GM10847 (cell line): ENCODE data around the gene DENND1A.

ENCODE experiments used
- POLR2A ChIP-seq: IDR thresholded peaks from 2 replicates; pipeline ENCODE4 v1.6.1; 2011; ENCODE audit not compliant: insufficient read length; ENCODE audit errors: extremely low read depth

DENND1A gene

GRCh38 chr9:123893831-123894460 is 36.0 kb downstream of the DENND1A start:
- no peak for TF ChIP-seq POLR2A

GRCh38 chr9:123893115-123893514 is 36.8 kb downstream of the DENND1A start:
- TF ChIP-seq POLR2A = no peak

GRCh38 chr9:123887837-123888236 is 42.1 kb downstream of the DENND1A start:
- TF ChIP-seq POLR2A = no peak

- no peak for TF ChIP-seq POLR2A
These were observed 46.3 kb downstream of the DENND1A start for GRCh38 chr9:123883634-123884033.

GRCh38 chr9:123881604-123882003 is 48.3 kb downstream of the DENND1A start:
- TF ChIP-seq POLR2A = no peak

- TF ChIP-seq POLR2A = no peak
These were observed 49.5 kb downstream of the DENND1A start for GRCh38 chr9:123880420-123880819.

GRCh38 chr9:123876750-123877149 is 53.2 kb downstream of the DENND1A start:
- no peak for TF ChIP-seq POLR2A

- no peak for TF ChIP-seq POLR2A
These were observed 57.2 kb downstream of the DENND1A start for GRCh38 chr9:123872710-123873109.

- no peak for TF ChIP-seq POLR2A
These were observed 58.1 kb downstream of the DENND1A start for GRCh38 chr9:123871781-123872180.

GRCh38 chr9:123868002-123868401 is 61.9 kb downstream of the DENND1A start:
- TF ChIP-seq POLR2A = no peak

- TF ChIP-seq POLR2A = no peak
These were observed 62.9 kb downstream of the DENND1A start for GRCh38 chr9:123867034-123867433.

GRCh38 chr9:123866497-123866896 is 63.4 kb downstream of the DENND1A start:
- TF ChIP-seq POLR2A = no peak

GRCh38 chr9:123865226-123866000 is 64.5 kb downstream of the DENND1A start:
- no peak for TF ChIP-seq POLR2A

GRCh38 chr9:123864251-123864650 is 65.7 kb downstream of the DENND1A start:
- no peak for TF ChIP-seq POLR2A

GRCh38 chr9:123863164-123863855 is 66.6 kb downstream of the DENND1A start:
- TF ChIP-seq POLR2A = no peak

- no peak for TF ChIP-seq POLR2A
These were observed 68.2 kb downstream of the DENND1A start for GRCh38 chr9:123861756-123862120.
